HG02870 (cell line): ENCODE measurements around the gene TFF1.

Experiments
- ATAC-seq: cut with Tn5 transposase; IDR thresholded peaks from one replicate; pipeline ENCODE4 v1.9.1; 2021; ENCODE audit warnings: mild to moderate bottlenecking, moderate library complexity; ENCODE audit not compliant: unreplicated experiment

The TFF1 gene

GRCh38 chr21:42365770-42366169 is 565 bp downstream of the TFF1 start:
- ATAC-seq, result no peak

GRCh38 chr21:42364304-42364865 is 1.9 kb downstream of the TFF1 start:
- no peak for ATAC-seq

GRCh38 chr21:42363312-42363711 is 3.0 kb downstream of the TFF1 start:
- ATAC-seq, result no peak

GRCh38 chr21:42362700-42363099 is 3.6 kb downstream of the TFF1 start:
- ATAC-seq, result no peak

GRCh38 chr21:42362198-42362597 is 4.1 kb downstream of the TFF1 start:
- ATAC-seq, result no peak

- no peak for ATAC-seq
These were observed 5.0 kb downstream of the TFF1 start for GRCh38 chr21:42361286-42361685.

GRCh38 chr21:42360317-42360716 is 6.0 kb downstream of the TFF1 start:
- no peak for ATAC-seq

- ATAC-seq, result no peak
These were observed 7.4 kb downstream of the TFF1 start for GRCh38 chr21:42358937-42359336.

GRCh38 chr21:42358261-42358660 is 8.1 kb downstream of the TFF1 start:
- ATAC-seq, result no peak

- ATAC-seq, result no peak
These were observed 9.0 kb downstream of the TFF1 start for GRCh38 chr21:42357307-42357706.

GRCh38 chr21:42356650-42357049 is 9.7 kb downstream of the TFF1 start:
- ATAC-seq, result no peak

GRCh38 chr21:42356046-42356445 is 10.3 kb downstream of the TFF1 start:
- ATAC-seq, result no peak

- no peak for ATAC-seq
These were observed 12.7 kb downstream of the TFF1 start for GRCh38 chr21:42353623-42354022.

- ATAC-seq, result no peak
These were observed 13.8 kb downstream of the TFF1 start for GRCh38 chr21:42352441-42353095.

GRCh38 chr21:42351626-42352440 is 14.5 kb downstream of the TFF1 start:
- no peak for ATAC-seq

GRCh38 chr21:42350927-42351426 is 15.4 kb downstream of the TFF1 start, which contains the start of gene TFF2:
TFF2 (minus strand) TSS chr21:42350994; CDS start chr21:42350957, 37 bp downstream.
- ATAC-seq, result no peak

- ATAC-seq, result no peak
These were observed 15.9 kb downstream of the TFF1 start for GRCh38 chr21:42350318-42350910.

- no peak for ATAC-seq
These were observed 16.7 kb downstream of the TFF1 start for GRCh38 chr21:42349420-42350317.

- ATAC-seq, result no peak
These were observed 17.6 kb downstream of the TFF1 start for GRCh38 chr21:42348762-42349161.

GRCh38 chr21:42347601-42348327 is 18.6 kb downstream of the TFF1 start:
- ATAC-seq, result no peak
